ENCODE results near the gene KRTAP27-1.

- TF ChIP-seq CTCF (IDR thresholded peaks at IDR 0.05 in 8 of 11, conservative IDR thresholded peaks at IDR 0.05 in 3 of 11) (no peak), POLR2A (IDR thresholded peaks at IDR 0.05) (no peak), POLR2AphosphoS5 (IDR thresholded peaks at IDR 0.05) (no peak)
Measured at GRCh38 chr21:30338717-30339116, 1.2 kb upstream of the KRTAP27-1 start.
